Right atrium auricular region (tissue), 2 donors: ENCODE results near the gene DHPS. TPM values are rescaled to one million over a fixed set of nuclear protein-coding genes. Genes with fewer than 3 reads are reported as not detected.
A peak's percentile ranks its signal among the peaks of the same experiment; 100 is the strongest.
"Not testable (repeated sequence)": the region's sequence is repeated elsewhere in the genome, so short reads cannot be mapped to it uniquely, and the experiment has no call there.

Source experiments
- DNase-seq: peaks from one replicate; pipeline ENCODE4 v3.0.0-alpha.2; 2019; ENCODE audit warnings: low spot score
- H3K27ac ChIP-seq, 2 donors: fragments of 200-600 bp; sonication (generic); 1 replicate in 1 of 2; 2 replicates in 1 of 2; pipeline ENCODE4 v1.5.1; 2016 to 2019
- H3K27me3 ChIP-seq, 2 donors: fragments of 200-600 bp; sonication (generic); one replicate each; pipeline versions ENCODE4 v1.5.1 to v1.6.0; 2017 to 2019
- H3K36me3 ChIP-seq: fragments of 200-600 bp; sonication (generic); one replicate; pipeline ENCODE4 v1.5.1; 2016
- H3K4me1 ChIP-seq, 2 donors: fragments of 200-600 bp; sonication (generic); one replicate each; pipeline versions ENCODE4 v1.5.1 to v1.6.0; 2017 to 2019
- H3K4me3 ChIP-seq, 2 donors: fragments of 200-600 bp; sonication (generic); 1 replicate in 1 of 2; 2 replicates in 1 of 2; pipeline ENCODE4 v1.5.1; 2017 to 2019; ENCODE audit warnings: mild to moderate bottlenecking in 1 of 2, moderate library complexity in 1 of 2
- H3K9me3 ChIP-seq, 2 donors: fragments of 200-600 bp; sonication (generic); one replicate each; pipeline ENCODE4 v1.5.1; 2019
- total RNA-seq, 2 donors: library from RNA; depleted of rRNA; stranded (reverse); fragments of >200 nt; gene quantifications; one replicate each; pipeline ENCODE4 v1.1.0, GENCODE V29; 2016
- TF ChIP-seq, protein P1 (sequence below), 2 donors: fragments of 200-600 bp; sonication (generic); IDR thresholded peaks; one replicate each; pipeline ENCODE4 v1.5.1; 2019; ENCODE audit warnings: antibody characterized with exemption in 2 of 2

The DHPS gene
- total RNA-seq, 2 donors from 2014 or later = 59.8 to 60.1 TPM

DNA sequence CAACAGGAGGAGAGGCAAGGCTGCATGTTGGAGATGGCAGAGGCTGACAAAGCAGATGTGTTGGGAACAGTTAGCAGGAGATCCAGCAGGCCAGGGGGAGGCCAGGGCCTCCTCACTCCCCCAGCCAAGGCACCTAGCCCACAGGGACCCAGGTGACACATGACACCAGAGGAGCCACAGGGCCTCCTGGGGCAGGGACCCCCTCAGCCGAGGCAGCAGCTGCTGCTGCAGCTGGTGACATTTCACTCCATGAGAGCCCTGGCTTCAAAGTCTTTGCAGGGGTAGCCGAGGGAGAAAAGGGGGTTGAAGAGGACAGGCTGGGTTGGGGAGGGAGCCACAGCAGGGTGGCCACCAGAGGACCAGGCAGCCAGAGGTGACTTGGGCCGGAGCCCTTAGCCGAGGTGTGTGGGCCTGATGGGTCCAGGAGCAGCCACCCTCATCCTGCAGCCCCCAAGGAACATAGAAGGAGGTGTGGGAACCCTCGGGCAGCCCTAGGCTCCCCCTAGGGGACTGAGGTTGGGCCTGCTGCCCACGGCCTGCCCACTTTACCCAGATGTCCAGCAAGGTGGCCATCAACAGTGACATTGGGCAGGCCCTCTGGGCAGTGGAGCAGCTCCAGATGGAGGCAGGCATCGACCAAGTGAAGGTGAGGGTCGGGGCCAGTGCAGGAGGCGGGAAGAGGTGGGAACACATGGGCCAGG, 6.0 kb upstream of the DHPS start, which contains the start of gene GNG14:
GNG14 (plus strand) TSS at position 503 of the 701 bp plus-strand sequence; CDS start at position 554, 51 bp downstream.
- Histone ChIP-seq H3K36me3 (no peaks in the 10 kb centered on the region), H3K27ac (no peak within 1 kb of the TSS), H3K4me1 (no peaks in the 10 kb centered on the region), H3K4me3 (no peak within 1 kb of the TSS), H3K27me3 (no peaks in the 10 kb centered on the region), H3K9me3 (no peaks in the 10 kb centered on the region)
- DNase-seq = no peak
- TF ChIP-seq, protein P1, sequence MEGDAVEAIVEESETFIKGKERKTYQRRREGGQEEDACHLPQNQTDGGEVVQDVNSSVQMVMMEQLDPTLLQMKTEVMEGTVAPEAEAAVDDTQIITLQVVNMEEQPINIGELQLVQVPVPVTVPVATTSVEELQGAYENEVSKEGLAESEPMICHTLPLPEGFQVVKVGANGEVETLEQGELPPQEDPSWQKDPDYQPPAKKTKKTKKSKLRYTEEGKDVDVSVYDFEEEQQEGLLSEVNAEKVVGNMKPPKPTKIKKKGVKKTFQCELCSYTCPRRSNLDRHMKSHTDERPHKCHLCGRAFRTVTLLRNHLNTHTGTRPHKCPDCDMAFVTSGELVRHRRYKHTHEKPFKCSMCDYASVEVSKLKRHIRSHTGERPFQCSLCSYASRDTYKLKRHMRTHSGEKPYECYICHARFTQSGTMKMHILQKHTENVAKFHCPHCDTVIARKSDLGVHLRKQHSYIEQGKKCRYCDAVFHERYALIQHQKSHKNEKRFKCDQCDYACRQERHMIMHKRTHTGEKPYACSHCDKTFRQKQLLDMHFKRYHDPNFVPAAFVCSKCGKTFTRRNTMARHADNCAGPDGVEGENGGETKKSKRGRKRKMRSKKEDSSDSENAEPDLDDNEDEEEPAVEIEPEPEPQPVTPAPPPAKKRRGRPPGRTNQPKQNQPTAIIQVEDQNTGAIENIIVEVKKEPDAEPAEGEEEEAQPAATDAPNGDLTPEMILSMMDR (IDR thresholded peaks at IDR 0.05) = no peak

DNA sequence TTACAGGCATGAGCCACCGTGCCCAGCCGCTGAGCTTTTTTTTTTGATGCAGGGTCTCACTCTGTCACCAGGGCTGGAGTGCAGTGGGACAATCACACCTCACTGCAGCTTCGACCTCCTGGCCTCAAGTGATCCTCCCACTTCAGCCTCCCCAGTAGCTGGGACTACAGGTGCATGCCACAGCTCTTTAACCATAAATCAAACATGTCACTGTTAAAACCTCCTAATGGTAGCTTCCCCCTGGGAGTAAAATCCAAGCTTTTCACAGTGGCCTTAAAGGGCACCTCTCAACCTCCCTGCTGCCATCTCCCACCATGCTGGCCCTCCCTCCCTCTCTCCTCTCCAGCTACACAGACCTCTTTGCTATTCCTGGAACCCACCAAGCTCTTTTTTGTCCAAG, 4.2 kb upstream of the DHPS start:
- H3K4me1 ChIP-seq = peaks cover 0 to 3% of the 10 kb centered on the region in 2 donors
- no peaks in the 10 kb centered on the region for H3K9me3 ChIP-seq
- H3K36me3 ChIP-seq = no peaks in the 10 kb centered on the region
- H3K4me3 ChIP-seq = no peak overlapping the region
- DNase-seq = no peak
- no peaks in the 10 kb centered on the region for H3K27me3 ChIP-seq
- TF ChIP-seq, protein P1 (IDR thresholded peaks at IDR 0.05) = no peak
- H3K27ac ChIP-seq = no peak overlapping the region

DNA sequence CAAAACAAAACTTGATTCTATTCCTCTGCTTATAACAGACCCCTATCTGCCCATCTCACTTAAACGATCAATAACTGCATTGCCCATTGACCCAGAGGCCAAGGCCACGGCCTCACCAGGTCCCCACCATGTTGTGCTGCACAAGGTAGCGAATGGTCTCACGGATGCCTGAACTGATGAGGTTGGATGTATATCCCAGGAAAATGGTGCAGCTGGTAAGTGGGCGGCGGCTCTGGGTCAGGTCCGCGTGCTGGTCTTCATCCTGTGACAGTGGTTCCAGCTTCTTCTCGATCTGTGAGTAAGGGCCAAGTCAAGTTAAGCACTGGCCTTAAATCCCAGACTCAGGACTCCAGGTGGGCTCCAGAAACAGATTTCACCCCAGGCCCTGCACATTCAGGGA, 1.6 kb downstream of the DHPS start:
- Histone ChIP-seq H3K9me3 (no peaks in the 10 kb centered on the region), H3K27me3 (no peaks in the 10 kb centered on the region), H3K4me1 (peaks cover 0 to 10% of the 10 kb centered on the region in 2 donors), H3K36me3 (peaks cover 46% of the 10 kb centered on the region), H3K4me3 (no peak overlapping the region), H3K27ac (no peak overlapping the region)
- TF ChIP-seq, protein P1 (IDR thresholded peaks at IDR 0.05) = no peak
- no peak for DNase-seq

DNA sequence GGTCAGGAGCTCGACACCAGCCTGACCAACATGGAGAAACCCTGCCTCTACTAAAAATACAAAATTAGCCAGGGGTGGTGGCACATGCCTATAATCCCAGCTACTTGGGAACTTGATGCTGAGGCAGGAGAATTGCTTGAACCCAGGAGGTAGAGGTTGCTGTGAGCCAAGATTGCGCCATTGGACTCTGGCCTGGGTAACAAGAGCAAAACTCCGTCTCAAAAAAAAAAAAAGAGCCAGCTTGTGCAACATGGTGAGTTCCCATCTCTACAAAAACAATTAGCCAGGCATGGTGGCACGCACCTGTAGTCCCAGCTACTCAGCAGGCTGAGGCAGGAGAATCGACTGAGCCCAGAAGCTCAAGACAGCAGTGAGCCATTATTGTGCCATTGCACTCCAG, 3.6 kb downstream of the DHPS start:
- DNase-seq, H3K27me3 ChIP-seq, H3K4me3 ChIP-seq, H3K9me3 ChIP-seq, H3K27ac ChIP-seq: not testable (repeated sequence)
- Histone ChIP-seq H3K4me1 (peaks cover 0 to 10% of the 10 kb centered on the region in 2 donors), H3K36me3 (peaks cover 61% of the 10 kb centered on the region)

DNA sequence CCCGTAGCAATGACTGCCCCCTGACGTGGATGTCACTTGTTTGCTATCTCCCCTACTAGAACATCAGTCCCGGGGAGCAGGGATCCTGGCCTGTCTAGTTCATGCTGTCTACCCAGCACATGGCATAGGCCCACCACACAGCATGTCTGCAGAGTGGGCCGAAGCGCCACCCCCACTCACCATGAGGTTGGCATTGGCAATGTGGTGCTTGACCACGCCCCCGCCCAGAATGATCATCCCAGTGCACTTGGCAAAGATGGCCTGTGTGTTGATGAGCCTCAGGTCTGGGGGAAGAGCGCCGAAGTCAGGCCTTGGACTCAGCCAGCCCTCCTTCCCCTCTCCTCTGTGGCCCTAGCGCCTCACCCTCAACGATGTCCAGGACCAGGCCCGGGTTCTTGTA, 4.8 kb downstream of the DHPS start:
- H3K27me3 ChIP-seq = no peaks in the 10 kb centered on the region
- H3K9me3 ChIP-seq = no peaks in the 10 kb centered on the region
- TF ChIP-seq, protein P1 (IDR thresholded peaks at IDR 0.05) = no peak
- no peak overlapping the region for H3K4me3 ChIP-seq
- peaks cover 0 to 10% of the 10 kb centered on the region in 2 donors for H3K4me1 ChIP-seq
- peaks cover 61% of the 10 kb centered on the region for H3K36me3 ChIP-seq
- H3K27ac ChIP-seq = no peak overlapping the region
- DNase-seq = no peak

DNA sequence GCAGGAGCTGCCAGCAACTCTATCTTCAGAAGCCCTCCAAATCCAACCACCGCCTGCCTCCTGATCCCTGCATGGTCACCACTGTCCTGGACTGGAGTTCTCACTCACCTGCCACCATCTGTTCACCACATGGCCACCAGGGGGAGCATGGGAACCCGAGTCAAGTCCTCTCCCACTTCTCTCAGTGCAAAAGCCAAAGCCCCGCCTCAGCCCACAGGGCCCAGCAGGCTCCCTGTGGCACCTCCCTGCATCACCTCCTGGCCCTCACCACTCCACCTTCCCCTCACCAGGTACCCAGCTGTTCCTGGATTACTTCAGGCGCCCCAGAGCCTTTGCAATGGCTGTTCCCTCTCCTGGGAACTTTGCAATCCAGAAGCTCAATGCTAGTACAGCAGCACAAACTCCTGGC, 5.3 kb downstream of the DHPS start:
- TF ChIP-seq, protein P1 (IDR thresholded peaks at IDR 0.05) = peak; percentile 71 to 89

More for the DNA sequence above, 5.3 kb downstream of the DHPS start:
- H3K27me3 ChIP-seq = no peaks in the 10 kb centered on the region
- peak; percentile 83 for DNase-seq
- peaks cover 61% of the 10 kb centered on the region for H3K36me3 ChIP-seq
- H3K27ac ChIP-seq = no peak overlapping the region
- H3K4me1 ChIP-seq = peaks cover 0 to 10% of the 10 kb centered on the region in 2 donors
- no peaks in the 10 kb centered on the region for H3K9me3 ChIP-seq
- H3K4me3 ChIP-seq = no peak overlapping the region
